Omental fat pad (tissue), 4 donors: ENCODE measurements around the gene TUSC2. TPM values are rescaled to one million over a fixed set of nuclear protein-coding genes. Genes with fewer than 3 reads are reported as not detected.

Source experiments
- ATAC-seq: fragments of 150-250 bp; one replicate; pipeline ENCODE4 v1.9.1; 2016; ENCODE audit warnings: mild to moderate bottlenecking, moderate library complexity; ENCODE audit not compliant: low FRiP score
- DNase-seq: peaks from one replicate; pipeline ENCODE4 v3.0.0-alpha.2; 2019; ENCODE audit warnings: low spot score
- CTCF ChIP-seq, 3 donors: fragments of 450-650 bp; IDR thresholded peaks; one replicate each; pipeline ENCODE4 v1.5.1; 2016 to 2017; ENCODE audit warnings: antibody characterized with exemption in 3 of 3, mild to moderate bottlenecking in 3 of 3, moderate library complexity in 2 of 3
- total RNA-seq, 4 donors: library from RNA; depleted of rRNA; stranded (reverse); fragments of >200 nt; gene quantifications; one replicate each; pipeline ENCODE4 v1.1.0, GENCODE V29; 2016

TUSC2 gene
- total RNA-seq, 4 donors from 2014 or later: 13.7 to 28.8 (median 22.8) TPM

GRCh38 chr3:50350213-50350526 lies 22.1 kb upstream of the TUSC2 start:
- no peak for ATAC-seq
- TF ChIP-seq CTCF (IDR thresholded peaks at IDR 0.05): no peak
- DNase-seq: no peak

GRCh38 chr3:50347187-50347813 lies 19.3 kb upstream of the TUSC2 start:
- ATAC-seq (no peak), DNase-seq (no peak)
- no peak for TF ChIP-seq CTCF (IDR thresholded peaks at IDR 0.05)

GRCh38 chr3:50345586-50346234 lies 17.7 kb upstream of the TUSC2 start, which contains the start of gene ZMYND10:
TSS of gene ZMYND10 (minus strand) at chr3:50345732. CDS start at chr3:50345579, 153 bp downstream.
- peak; percentile 26 for ATAC-seq
- DNase-seq: no peak
- no peak for TF ChIP-seq CTCF (IDR thresholded peaks at IDR 0.05)

- no peak for TF ChIP-seq CTCF (IDR thresholded peaks at IDR 0.05)
- no peak for ATAC-seq
These were observed 17.0 kb upstream of the TUSC2 start for GRCh38 chr3:50345008-50345407.

GRCh38 chr3:50342813-50343633 lies 15.0 kb upstream of the TUSC2 start:
- DNase-seq: no peak
- ATAC-seq: no peak
- no peak for TF ChIP-seq CTCF (IDR thresholded peaks at IDR 0.05)

More at GRCh38 chr3:50345008-50345407, 17.0 kb upstream of the TUSC2 start:
- DNase-seq: no peak

GRCh38 chr3:50341996-50342650 lies 14.1 kb upstream of the TUSC2 start:
- ATAC-seq: no peak
- TF ChIP-seq CTCF (IDR thresholded peaks at IDR 0.05): no peak
- DNase-seq: no peak
